HG02943 (cell line): Measurements from ENCODE around the gene POU3F4.

Experiments
- ATAC-seq: cut with Tn5 transposase; IDR thresholded peaks from one replicate; pipeline ENCODE4 v1.9.1; 2021; ENCODE audit warnings: mild to moderate bottlenecking, low read depth, moderate library complexity; ENCODE audit not compliant: unreplicated experiment

The POU3F4 gene

GRCh38 chrX:83508006-83508405 is at the start of gene POU3F4:
Gene POU3F4, plus strand, starts transcription at chrX:83508290. Its CDS starts 35 bp downstream, at chrX:83508325.
- ATAC-seq = no peak

- no peak for ATAC-seq
Observed at GRCh38 chrX:83469551-83469950, 38.5 kb upstream of the POU3F4 start.

- no peak for ATAC-seq
Observed at GRCh38 chrX:83495898-83496297, 12.2 kb upstream of the POU3F4 start.

GRCh38 chrX:83501003-83501402 is 7.1 kb upstream of the POU3F4 start:
- ATAC-seq = no peak

- ATAC-seq = no peak
Observed at GRCh38 chrX:83501530-83501929, 6.6 kb upstream of the POU3F4 start.

GRCh38 chrX:83504721-83505479 is 3.2 kb upstream of the POU3F4 start:
- ATAC-seq = no peak

- no peak for ATAC-seq
Observed at GRCh38 chrX:83508526-83509253, 600 bp downstream of the POU3F4 start.

GRCh38 chrX:83509254-83509801 is 1.2 kb downstream of the POU3F4 start:
- no peak for ATAC-seq

- ATAC-seq = no peak
Observed at GRCh38 chrX:83510510-83511062, 2.5 kb downstream of the POU3F4 start.

- no peak for ATAC-seq
Observed at GRCh38 chrX:83511208-83511607, 3.1 kb downstream of the POU3F4 start.

- ATAC-seq = no peak
Observed at GRCh38 chrX:83512111-83512510, 4.0 kb downstream of the POU3F4 start.

- ATAC-seq = no peak
Observed at GRCh38 chrX:83516597-83516996, 8.5 kb downstream of the POU3F4 start.

GRCh38 chrX:83521905-83522304 is 13.8 kb downstream of the POU3F4 start:
- ATAC-seq = no peak

GRCh38 chrX:83529950-83530349 is 21.9 kb downstream of the POU3F4 start:
- no peak for ATAC-seq

GRCh38 chrX:83535417-83536196 is 27.5 kb downstream of the POU3F4 start:
- ATAC-seq = no peak
